ENCODE results near the gene SUMF2.
A peak's percentile ranks its signal among the peaks of the same experiment; 100 is the strongest.
"Not testable (repeated sequence)": the region's sequence is repeated elsewhere in the genome, so short reads cannot be mapped to it uniquely, and the experiment has no call there.

Gene SUMF2

GRCh38 chr7:56063882-56064625 is at the start of gene SUMF2:
Gene SUMF2, plus strand, starts transcription at chr7:56064286. Its CDS starts 26 bp downstream, at chr7:56064312.
- peak within 1 kb of the TSS; percentile 99 for H3K9ac ChIP-seq (ENCODE audit: insufficient read length, low read depth)
- H3K4me1 ChIP-seq (ENCODE audit: insufficient read depth, insufficient read length): peaks cover 2% of the 10 kb centered on the region
- TF ChIP-seq YY1 (IDR thresholded peaks at IDR 0.05; ENCODE audit: insufficient read depth, insufficient read length) (peak; percentile 21), ZNF274 (IDR thresholded peaks at IDR 0.05; ENCODE audit: low read depth, low read length) (no peak), SUZ12 (IDR thresholded peaks at IDR 0.05; ENCODE audit: extremely low read depth, insufficient read depth, insufficient read length) (no peak)
- H3K36me3 ChIP-seq (ENCODE audit: insufficient read depth, insufficient read length, low read length): peaks cover 66% of the 10 kb centered on the region
- peak within 1 kb of the TSS; percentile 93 for H3K4me3 ChIP-seq (ENCODE audit: insufficient read length, low read depth)
- no peaks in the 10 kb centered on the region for H3K9me3 ChIP-seq (ENCODE audit: insufficient read depth, low read length)
- DNase-seq (ENCODE audit: low read depth, low spot score): peak; percentile 94
- no peaks in the 10 kb centered on the region for H3K27me3 ChIP-seq (ENCODE audit: insufficient read depth, insufficient read length)

GRCh38 chr7:56017015-56017414 is 47.1 kb upstream of the SUMF2 start:
- not testable (repeated sequence) for H3K4me1 ChIP-seq (ENCODE audit: insufficient read depth, insufficient read length); H3K9ac ChIP-seq (ENCODE audit: insufficient read length, low read depth); H3K4me3 ChIP-seq (ENCODE audit: insufficient read length, low read depth); H3K9me3 ChIP-seq (ENCODE audit: insufficient read depth, low read length); DNase-seq (ENCODE audit: low read depth, low spot score); H3K27me3 ChIP-seq (ENCODE audit: insufficient read depth, insufficient read length)
- peaks cover 69% of the 10 kb centered on the region for H3K36me3 ChIP-seq (ENCODE audit: insufficient read depth, insufficient read length, low read length)

- TF ChIP-seq YY1 (IDR thresholded peaks at IDR 0.05; ENCODE audit: insufficient read depth, insufficient read length) (no peak), SUZ12 (IDR thresholded peaks at IDR 0.05; ENCODE audit: extremely low read depth, insufficient read depth, insufficient read length) (no peak), ZNF274 (IDR thresholded peaks at IDR 0.05; ENCODE audit: low read depth, low read length) (no peak)
- Histone ChIP-seq H3K27me3 (ENCODE audit: insufficient read depth, insufficient read length) (no peaks in the 10 kb centered on the region), H3K9ac (ENCODE audit: insufficient read length, low read depth) (no peak overlapping the region), H3K9me3 (ENCODE audit: insufficient read depth, low read length) (no peaks in the 10 kb centered on the region), H3K4me3 (ENCODE audit: insufficient read length, low read depth) (no peak overlapping the region), H3K36me3 (ENCODE audit: insufficient read depth, insufficient read length, low read length) (peaks cover 65% of the 10 kb centered on the region), H3K4me1 (ENCODE audit: insufficient read depth, insufficient read length) (no peaks in the 10 kb centered on the region)
- no peak for DNase-seq (ENCODE audit: low read depth, low spot score)
Observed at GRCh38 chr7:56019501-56019900, 44.6 kb upstream of the SUMF2 start.

- Histone ChIP-seq H3K4me1 (ENCODE audit: insufficient read depth, insufficient read length) (no peaks in the 10 kb centered on the region), H3K4me3 (ENCODE audit: insufficient read length, low read depth) (no peak overlapping the region), H3K27me3 (ENCODE audit: insufficient read depth, insufficient read length) (no peaks in the 10 kb centered on the region), H3K36me3 (ENCODE audit: insufficient read depth, insufficient read length, low read length) (peaks cover 83% of the 10 kb centered on the region), H3K9ac (ENCODE audit: insufficient read length, low read depth) (no peak overlapping the region), H3K9me3 (ENCODE audit: insufficient read depth, low read length) (no peaks in the 10 kb centered on the region)
- no peak for TF ChIP-seq YY1 (IDR thresholded peaks at IDR 0.05; ENCODE audit: insufficient read depth, insufficient read length)
- no peak for DNase-seq (ENCODE audit: low read depth, low spot score)
Observed at GRCh38 chr7:56023500-56023899, 40.6 kb upstream of the SUMF2 start.

- no peak overlapping the region for H3K9ac ChIP-seq (ENCODE audit: insufficient read length, low read depth)
- DNase-seq (ENCODE audit: low read depth, low spot score): no peak
- H3K27me3 ChIP-seq (ENCODE audit: insufficient read depth, insufficient read length): no peaks in the 10 kb centered on the region
- no peak overlapping the region for H3K4me3 ChIP-seq (ENCODE audit: insufficient read length, low read depth)
- H3K4me1 ChIP-seq (ENCODE audit: insufficient read depth, insufficient read length): peaks cover 2% of the 10 kb centered on the region
- H3K36me3 ChIP-seq (ENCODE audit: insufficient read depth, insufficient read length, low read length): peaks cover 79% of the 10 kb centered on the region
- no peak for TF ChIP-seq SUZ12 (IDR thresholded peaks at IDR 0.05; ENCODE audit: extremely low read depth, insufficient read depth, insufficient read length)
- no peak for TF ChIP-seq ZNF274 (IDR thresholded peaks at IDR 0.05; ENCODE audit: low read depth, low read length)
- TF ChIP-seq YY1 (IDR thresholded peaks at IDR 0.05; ENCODE audit: insufficient read depth, insufficient read length): no peak
- H3K9me3 ChIP-seq (ENCODE audit: insufficient read depth, low read length): no peaks in the 10 kb centered on the region
Observed at GRCh38 chr7:56026538-56026937, 37.5 kb upstream of the SUMF2 start.

GRCh38 chr7:56028942-56029630 is 35.0 kb upstream of the SUMF2 start:
- H3K27me3 ChIP-seq (ENCODE audit: insufficient read depth, insufficient read length): no peaks in the 10 kb centered on the region
- no peak overlapping the region for H3K4me3 ChIP-seq (ENCODE audit: insufficient read length, low read depth)
- DNase-seq (ENCODE audit: low read depth, low spot score): no peak
- peaks cover 75% of the 10 kb centered on the region for H3K36me3 ChIP-seq (ENCODE audit: insufficient read depth, insufficient read length, low read length)
- no peaks in the 10 kb centered on the region for H3K9me3 ChIP-seq (ENCODE audit: insufficient read depth, low read length)
- no peak overlapping the region for H3K9ac ChIP-seq (ENCODE audit: insufficient read length, low read depth)
- TF ChIP-seq ZNF274 (IDR thresholded peaks at IDR 0.05; ENCODE audit: low read depth, low read length) (no peak), SUZ12 (IDR thresholded peaks at IDR 0.05; ENCODE audit: extremely low read depth, insufficient read depth, insufficient read length) (no peak), YY1 (IDR thresholded peaks at IDR 0.05; ENCODE audit: insufficient read depth, insufficient read length) (no peak)
- H3K4me1 ChIP-seq (ENCODE audit: insufficient read depth, insufficient read length): peaks cover 2% of the 10 kb centered on the region

GRCh38 chr7:56030340-56030739 is 33.7 kb upstream of the SUMF2 start:
- Histone ChIP-seq H3K4me1 (ENCODE audit: insufficient read depth, insufficient read length) (peaks cover 5% of the 10 kb centered on the region), H3K36me3 (ENCODE audit: insufficient read depth, insufficient read length, low read length) (peaks cover 66% of the 10 kb centered on the region), H3K27me3 (ENCODE audit: insufficient read depth, insufficient read length) (no peaks in the 10 kb centered on the region), H3K4me3 (ENCODE audit: insufficient read length, low read depth) (no peak overlapping the region), H3K9ac (ENCODE audit: insufficient read length, low read depth) (no peak overlapping the region), H3K9me3 (ENCODE audit: insufficient read depth, low read length) (no peaks in the 10 kb centered on the region)
- TF ChIP-seq ZNF274 (IDR thresholded peaks at IDR 0.05; ENCODE audit: low read depth, low read length) (no peak), YY1 (IDR thresholded peaks at IDR 0.05; ENCODE audit: insufficient read depth, insufficient read length) (no peak), SUZ12 (IDR thresholded peaks at IDR 0.05; ENCODE audit: extremely low read depth, insufficient read depth, insufficient read length) (no peak)
- no peak for DNase-seq (ENCODE audit: low read depth, low spot score)

GRCh38 chr7:56031556-56031955 is 32.5 kb upstream of the SUMF2 start:
- not testable (repeated sequence) for H3K4me3 ChIP-seq (ENCODE audit: insufficient read length, low read depth); H3K9me3 ChIP-seq (ENCODE audit: insufficient read depth, low read length); H3K9ac ChIP-seq (ENCODE audit: insufficient read length, low read depth); DNase-seq (ENCODE audit: low read depth, low spot score); H3K4me1 ChIP-seq (ENCODE audit: insufficient read depth, insufficient read length); H3K27me3 ChIP-seq (ENCODE audit: insufficient read depth, insufficient read length)
- peaks cover 56% of the 10 kb centered on the region for H3K36me3 ChIP-seq (ENCODE audit: insufficient read depth, insufficient read length, low read length)

GRCh38 chr7:56032578-56032977 is 31.5 kb upstream of the SUMF2 start:
- not testable (repeated sequence) for H3K4me1 ChIP-seq (ENCODE audit: insufficient read depth, insufficient read length); DNase-seq (ENCODE audit: low read depth, low spot score); H3K27me3 ChIP-seq (ENCODE audit: insufficient read depth, insufficient read length); H3K9me3 ChIP-seq (ENCODE audit: insufficient read depth, low read length); H3K4me3 ChIP-seq (ENCODE audit: insufficient read length, low read depth); H3K9ac ChIP-seq (ENCODE audit: insufficient read length, low read depth)
- peaks cover 48% of the 10 kb centered on the region for H3K36me3 ChIP-seq (ENCODE audit: insufficient read depth, insufficient read length, low read length)
